ENCODE measurements around the gene TAF1B.

DNA sequence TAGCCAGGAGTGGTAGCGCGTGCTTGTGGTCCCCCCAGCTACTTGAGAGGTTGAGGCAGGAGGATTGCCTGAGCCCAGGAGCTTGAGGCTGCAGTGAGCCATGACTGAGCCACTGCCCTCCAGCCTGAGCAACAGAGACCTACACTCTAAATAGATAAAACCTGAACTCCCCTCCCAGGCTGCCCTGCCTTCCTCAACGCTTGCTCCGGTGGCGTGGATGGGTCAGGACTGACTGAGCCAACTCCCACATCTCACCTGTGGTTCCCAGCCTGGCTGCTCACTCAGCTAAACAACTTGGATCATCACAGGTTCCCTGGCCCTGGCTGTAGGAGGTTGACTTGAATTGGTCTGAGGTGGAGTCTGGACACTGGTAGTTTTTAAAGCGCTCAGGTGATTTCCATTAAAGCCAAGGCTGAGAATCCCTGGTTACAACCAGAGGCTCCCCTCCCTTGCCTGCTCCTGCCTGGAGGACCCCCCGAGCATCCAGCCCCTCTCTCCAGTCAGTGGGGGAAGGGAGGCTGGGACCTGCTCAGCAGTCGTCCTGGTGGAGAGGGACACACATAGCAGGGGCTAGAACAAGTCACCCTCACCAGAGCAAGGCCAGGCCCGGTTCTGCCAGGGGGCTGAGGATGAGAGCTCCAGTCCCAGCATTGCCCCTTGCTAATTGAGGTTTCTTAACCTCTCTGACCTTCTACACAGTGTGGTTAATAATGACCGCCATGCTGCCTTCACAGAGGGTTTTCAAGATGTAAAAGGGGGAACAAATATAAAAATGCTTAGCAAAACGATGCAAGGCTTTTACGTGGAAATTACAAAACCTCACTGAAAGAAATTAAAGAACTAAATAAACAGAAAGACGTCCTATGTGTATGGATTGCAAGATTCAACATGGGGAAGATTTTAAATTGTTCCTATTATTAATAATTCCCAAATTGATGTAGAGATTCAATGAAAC is 46.9 kb upstream of the TAF1B start:
- TF ChIP-seq, protein P1, sequence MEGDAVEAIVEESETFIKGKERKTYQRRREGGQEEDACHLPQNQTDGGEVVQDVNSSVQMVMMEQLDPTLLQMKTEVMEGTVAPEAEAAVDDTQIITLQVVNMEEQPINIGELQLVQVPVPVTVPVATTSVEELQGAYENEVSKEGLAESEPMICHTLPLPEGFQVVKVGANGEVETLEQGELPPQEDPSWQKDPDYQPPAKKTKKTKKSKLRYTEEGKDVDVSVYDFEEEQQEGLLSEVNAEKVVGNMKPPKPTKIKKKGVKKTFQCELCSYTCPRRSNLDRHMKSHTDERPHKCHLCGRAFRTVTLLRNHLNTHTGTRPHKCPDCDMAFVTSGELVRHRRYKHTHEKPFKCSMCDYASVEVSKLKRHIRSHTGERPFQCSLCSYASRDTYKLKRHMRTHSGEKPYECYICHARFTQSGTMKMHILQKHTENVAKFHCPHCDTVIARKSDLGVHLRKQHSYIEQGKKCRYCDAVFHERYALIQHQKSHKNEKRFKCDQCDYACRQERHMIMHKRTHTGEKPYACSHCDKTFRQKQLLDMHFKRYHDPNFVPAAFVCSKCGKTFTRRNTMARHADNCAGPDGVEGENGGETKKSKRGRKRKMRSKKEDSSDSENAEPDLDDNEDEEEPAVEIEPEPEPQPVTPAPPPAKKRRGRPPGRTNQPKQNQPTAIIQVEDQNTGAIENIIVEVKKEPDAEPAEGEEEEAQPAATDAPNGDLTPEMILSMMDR (IDR thresholded peaks at IDR 0.05): no peak
- no peak for TF ChIP-seq POLR2A (IDR thresholded peaks at IDR 0.05)

Data from prostate gland (tissue), 2 donors.